ENCODE measurements around the gene CALHM4. TPM values are rescaled to one million over a fixed set of nuclear protein-coding genes. Genes with fewer than 3 reads are reported as not detected.

The CALHM4 gene
- total and polyA plus RNA-seq, 2 donors (not counting 1 experiment from before 2014, with no cell fraction given) = not detected

DNA sequence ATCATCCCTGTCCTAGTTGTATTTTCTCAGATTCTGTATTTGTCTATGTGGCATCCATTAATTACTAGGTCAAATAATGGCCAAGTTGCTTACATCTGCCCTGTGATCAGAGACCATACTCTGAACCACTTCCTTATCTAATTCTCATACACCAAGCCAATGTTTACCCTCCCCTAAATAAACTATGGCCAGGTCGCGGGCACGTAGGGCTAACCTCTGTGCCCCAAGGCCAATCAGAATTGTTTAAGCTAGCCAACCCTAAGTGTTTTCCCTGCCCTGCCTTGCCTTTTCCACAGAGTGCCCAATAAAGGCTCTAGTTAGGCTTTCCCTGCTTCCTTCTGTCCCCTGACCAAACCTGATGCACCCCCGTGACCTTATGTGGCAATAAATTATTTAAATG is 2.8 kb upstream of the CALHM4 start:
- H3K27me3 ChIP-seq (ENCODE audit: control insufficient read depth, insufficient read depth, low read length) = no peaks in the 10 kb centered on the region
- no peak overlapping the region for H3K4me3 ChIP-seq (replicated peaks in 1 of 4; ENCODE audit: control extremely low read depth in 1 of 4, insufficient read depth in 1 of 4, low read depth in 3 of 4, low read length in 4 of 4)
- no peak overlapping the region for H3K27ac ChIP-seq (ENCODE audit: insufficient read depth, low read length)
- H4K20me1 ChIP-seq (ENCODE audit: control insufficient read depth, extremely low read depth, insufficient read depth, low read length) = no peaks in the 10 kb centered on the region
- H3K9ac ChIP-seq (ENCODE audit: insufficient read depth, low read length) = no peak overlapping the region
- H3K4me2 ChIP-seq (ENCODE audit: extremely low read depth, insufficient read depth, low read length) = no peak overlapping the region
- no peak for DNase-seq (ENCODE audit: low read depth in 2 of 2)
- H3K36me3 ChIP-seq (ENCODE audit: control insufficient read depth, insufficient read depth, low read length) = no peaks in the 10 kb centered on the region
- no peak overlapping the region for H2AFZ ChIP-seq (ENCODE audit: low read length)
- H3K9me3 ChIP-seq (ENCODE audit: control insufficient read depth, insufficient read depth, low read depth, low read length) = no peaks in the 10 kb centered on the region
- no peaks in the 10 kb centered on the region for H3K79me2 ChIP-seq (ENCODE audit: control insufficient read depth, insufficient read depth, low read length)
- H3K4me1 ChIP-seq (ENCODE audit: control insufficient read depth, extremely low read depth, insufficient read depth, low read length) = no peaks in the 10 kb centered on the region
- TF ChIP-seq, protein P1, sequence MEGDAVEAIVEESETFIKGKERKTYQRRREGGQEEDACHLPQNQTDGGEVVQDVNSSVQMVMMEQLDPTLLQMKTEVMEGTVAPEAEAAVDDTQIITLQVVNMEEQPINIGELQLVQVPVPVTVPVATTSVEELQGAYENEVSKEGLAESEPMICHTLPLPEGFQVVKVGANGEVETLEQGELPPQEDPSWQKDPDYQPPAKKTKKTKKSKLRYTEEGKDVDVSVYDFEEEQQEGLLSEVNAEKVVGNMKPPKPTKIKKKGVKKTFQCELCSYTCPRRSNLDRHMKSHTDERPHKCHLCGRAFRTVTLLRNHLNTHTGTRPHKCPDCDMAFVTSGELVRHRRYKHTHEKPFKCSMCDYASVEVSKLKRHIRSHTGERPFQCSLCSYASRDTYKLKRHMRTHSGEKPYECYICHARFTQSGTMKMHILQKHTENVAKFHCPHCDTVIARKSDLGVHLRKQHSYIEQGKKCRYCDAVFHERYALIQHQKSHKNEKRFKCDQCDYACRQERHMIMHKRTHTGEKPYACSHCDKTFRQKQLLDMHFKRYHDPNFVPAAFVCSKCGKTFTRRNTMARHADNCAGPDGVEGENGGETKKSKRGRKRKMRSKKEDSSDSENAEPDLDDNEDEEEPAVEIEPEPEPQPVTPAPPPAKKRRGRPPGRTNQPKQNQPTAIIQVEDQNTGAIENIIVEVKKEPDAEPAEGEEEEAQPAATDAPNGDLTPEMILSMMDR (conservative IDR thresholded peaks at IDR 0.05 in 1 of 2, IDR thresholded peaks at IDR 0.05 in 1 of 2; ENCODE audit: low read depth in 1 of 2, low read length in 2 of 2) = no peak
- TF ChIP-seq EZH2 (IDR thresholded peaks at IDR 0.05; ENCODE audit: low read length, missing control alignments) = no peak

DNA sequence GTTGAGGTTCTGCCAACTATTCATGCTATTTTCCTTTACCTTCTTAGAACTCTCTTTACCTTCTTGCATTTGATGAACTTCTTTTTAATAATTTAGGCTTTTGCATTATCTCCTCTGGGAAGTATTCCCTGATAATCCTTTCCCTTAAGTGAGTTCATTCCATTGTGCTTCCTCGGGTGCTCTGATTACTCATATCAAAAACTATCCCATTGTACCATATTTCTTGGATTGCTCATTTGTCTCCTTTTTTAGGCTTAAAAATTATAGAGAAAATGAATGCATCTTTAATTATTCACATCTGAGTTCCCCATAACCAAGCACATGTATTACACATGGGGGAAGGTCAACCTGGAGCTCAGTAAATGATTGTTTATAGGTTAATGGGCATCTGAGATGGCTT is 2.5 kb downstream of the CALHM4 start:
- DNase-seq (ENCODE audit: low read depth in 2 of 2) = peak; percentile 40 to 88
- peak overlapping the region; percentile 67 for H3K4me2 ChIP-seq (ENCODE audit: extremely low read depth, insufficient read depth, low read length)
- H3K4me3 ChIP-seq (replicated peaks in 1 of 4; ENCODE audit: control extremely low read depth in 1 of 4, insufficient read depth in 1 of 4, low read depth in 3 of 4, low read length in 4 of 4) = no peak overlapping the region
- TF ChIP-seq, protein P1 (conservative IDR thresholded peaks at IDR 0.05 in 1 of 2, IDR thresholded peaks at IDR 0.05 in 1 of 2; ENCODE audit: low read depth in 1 of 2, low read length in 2 of 2) = no peak
- TF ChIP-seq EZH2 (IDR thresholded peaks at IDR 0.05; ENCODE audit: low read length, missing control alignments) = no peak
- no peaks in the 10 kb centered on the region for H3K9me3 ChIP-seq (ENCODE audit: control insufficient read depth, insufficient read depth, low read depth, low read length)
- H3K36me3 ChIP-seq (ENCODE audit: control insufficient read depth, insufficient read depth, low read length) = no peaks in the 10 kb centered on the region
- H3K9ac ChIP-seq (ENCODE audit: insufficient read depth, low read length) = no peak overlapping the region
- H3K79me2 ChIP-seq (ENCODE audit: control insufficient read depth, insufficient read depth, low read length) = no peaks in the 10 kb centered on the region
- peak overlapping the region; percentile 68 for H3K27ac ChIP-seq (ENCODE audit: insufficient read depth, low read length)
- H2AFZ ChIP-seq (ENCODE audit: low read length) = no peak overlapping the region
- no peaks in the 10 kb centered on the region for H4K20me1 ChIP-seq (ENCODE audit: control insufficient read depth, extremely low read depth, insufficient read depth, low read length)
- peaks cover 11% of the 10 kb centered on the region for H3K4me1 ChIP-seq (ENCODE audit: control insufficient read depth, extremely low read depth, insufficient read depth, low read length)
- H3K27me3 ChIP-seq (ENCODE audit: control insufficient read depth, insufficient read depth, low read length) = no peaks in the 10 kb centered on the region

DNA sequence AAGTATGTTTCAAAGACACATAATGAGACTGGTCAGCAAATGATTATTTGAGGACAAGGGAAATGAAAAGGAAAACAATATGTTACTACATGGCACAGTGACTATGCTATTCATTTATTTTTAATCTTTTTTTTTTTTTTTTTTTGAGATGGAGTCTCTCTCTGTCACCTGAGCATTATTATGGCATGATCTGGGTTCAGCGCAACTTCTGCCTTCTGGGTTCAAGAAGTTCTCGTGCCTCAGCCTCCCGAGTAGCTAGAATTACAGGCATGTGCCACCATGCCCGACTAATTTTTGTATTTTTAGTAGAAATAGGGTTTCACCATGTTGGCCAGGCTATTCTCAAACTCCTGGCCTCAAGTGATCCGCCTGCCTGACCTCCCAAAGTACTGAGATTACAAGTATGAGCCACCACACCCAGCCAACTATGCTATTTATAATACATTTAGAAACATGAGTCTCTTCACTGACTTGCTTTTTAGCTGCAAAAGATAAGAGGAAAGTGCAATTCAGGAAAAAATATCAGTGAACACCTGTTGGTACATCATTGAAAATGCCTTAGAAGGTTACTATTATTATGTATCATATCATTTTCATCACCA is 3.4 kb downstream of the CALHM4 start:
- no peak for TF ChIP-seq EZH2 (IDR thresholded peaks at IDR 0.05; ENCODE audit: low read length, missing control alignments)
- TF ChIP-seq, protein P1 (conservative IDR thresholded peaks at IDR 0.05 in 1 of 2, IDR thresholded peaks at IDR 0.05 in 1 of 2; ENCODE audit: low read depth in 1 of 2, low read length in 2 of 2) = no peak
- H3K9ac ChIP-seq (ENCODE audit: insufficient read depth, low read length) = no peak overlapping the region
- no peaks in the 10 kb centered on the region for H3K9me3 ChIP-seq (ENCODE audit: control insufficient read depth, insufficient read depth, low read depth, low read length)
- H3K4me2 ChIP-seq (ENCODE audit: extremely low read depth, insufficient read depth, low read length) = no peak overlapping the region
- H3K36me3 ChIP-seq (ENCODE audit: control insufficient read depth, insufficient read depth, low read length) = no peaks in the 10 kb centered on the region
- no peak overlapping the region for H3K4me3 ChIP-seq (replicated peaks in 1 of 4; ENCODE audit: control extremely low read depth in 1 of 4, insufficient read depth in 1 of 4, low read depth in 3 of 4, low read length in 4 of 4)
- no peaks in the 10 kb centered on the region for H4K20me1 ChIP-seq (ENCODE audit: control insufficient read depth, extremely low read depth, insufficient read depth, low read length)
- H2AFZ ChIP-seq (ENCODE audit: low read length) = no peak overlapping the region
- H3K79me2 ChIP-seq (ENCODE audit: control insufficient read depth, insufficient read depth, low read length) = no peaks in the 10 kb centered on the region
- H3K27me3 ChIP-seq (ENCODE audit: control insufficient read depth, insufficient read depth, low read length) = no peaks in the 10 kb centered on the region
- peak overlapping the region; percentile 68 for H3K27ac ChIP-seq (ENCODE audit: insufficient read depth, low read length)
- H3K4me1 ChIP-seq (ENCODE audit: control insufficient read depth, extremely low read depth, insufficient read depth, low read length) = peaks cover 11% of the 10 kb centered on the region
- no peak for DNase-seq (ENCODE audit: low read depth in 2 of 2)

Measured in fibroblast of lung (primary cell).